GM19025 (cell line): Measurements from ENCODE around the gene CCR7.

Experiments
- ATAC-seq: cut with Tn5 transposase; IDR thresholded peaks from one replicate; pipeline ENCODE4 v1.9.1; 2021; ENCODE audit warnings: mild to moderate bottlenecking, low read depth, moderate library complexity; ENCODE audit not compliant: unreplicated experiment

CCR7 gene

GRCh38 chr17:40564883-40565768 is at the start of gene CCR7:
CCR7 (minus strand) TSS chr17:40565472; CDS start chr17:40565409, 63 bp downstream.
- no peak for ATAC-seq

- ATAC-seq, result no peak
Observed at GRCh38 chr17:40614431-40615067, 49.3 kb upstream of the CCR7 start.

GRCh38 chr17:40613467-40614154 is 48.3 kb upstream of the CCR7 start:
- no peak for ATAC-seq

- ATAC-seq, result no peak
Observed at GRCh38 chr17:40612599-40613244, 47.5 kb upstream of the CCR7 start.

- no peak for ATAC-seq
Observed at GRCh38 chr17:40611840-40612474, 46.7 kb upstream of the CCR7 start.

- no peak for ATAC-seq
Observed at GRCh38 chr17:40610359-40610758, 45.1 kb upstream of the CCR7 start.

- ATAC-seq, result no peak
Observed at GRCh38 chr17:40608061-40608581, 42.8 kb upstream of the CCR7 start.

- ATAC-seq, result no peak
Observed at GRCh38 chr17:40607641-40608040, 42.4 kb upstream of the CCR7 start.

GRCh38 chr17:40606548-40607353 is 41.5 kb upstream of the CCR7 start:
- ATAC-seq, result no peak

- ATAC-seq, result no peak
Observed at GRCh38 chr17:40605306-40605705, 40.0 kb upstream of the CCR7 start.

- ATAC-seq, result no peak
Observed at GRCh38 chr17:40604327-40605080, 39.2 kb upstream of the CCR7 start.

GRCh38 chr17:40602445-40603443 is 37.5 kb upstream of the CCR7 start:
- ATAC-seq, result no peak

- no peak for ATAC-seq
Observed at GRCh38 chr17:40600486-40601046, 35.3 kb upstream of the CCR7 start.

- no peak for ATAC-seq
Observed at GRCh38 chr17:40599468-40599763, 34.1 kb upstream of the CCR7 start.

GRCh38 chr17:40598619-40599467 is 33.6 kb upstream of the CCR7 start:
- peak; percentile 57 for ATAC-seq

- no peak for ATAC-seq
Observed at GRCh38 chr17:40598301-40598618, 33.0 kb upstream of the CCR7 start.
